NCI-H510A treated with DMSO at 0.1 percent for 48 hours (cell line): ENCODE measurements around the gene TMEM130.

Experiments
- DNase-seq: peaks from one replicate; lab custom pipeline; 2025; lab: John Stamatoyannopoulos, UW

The TMEM130 gene

DNA sequence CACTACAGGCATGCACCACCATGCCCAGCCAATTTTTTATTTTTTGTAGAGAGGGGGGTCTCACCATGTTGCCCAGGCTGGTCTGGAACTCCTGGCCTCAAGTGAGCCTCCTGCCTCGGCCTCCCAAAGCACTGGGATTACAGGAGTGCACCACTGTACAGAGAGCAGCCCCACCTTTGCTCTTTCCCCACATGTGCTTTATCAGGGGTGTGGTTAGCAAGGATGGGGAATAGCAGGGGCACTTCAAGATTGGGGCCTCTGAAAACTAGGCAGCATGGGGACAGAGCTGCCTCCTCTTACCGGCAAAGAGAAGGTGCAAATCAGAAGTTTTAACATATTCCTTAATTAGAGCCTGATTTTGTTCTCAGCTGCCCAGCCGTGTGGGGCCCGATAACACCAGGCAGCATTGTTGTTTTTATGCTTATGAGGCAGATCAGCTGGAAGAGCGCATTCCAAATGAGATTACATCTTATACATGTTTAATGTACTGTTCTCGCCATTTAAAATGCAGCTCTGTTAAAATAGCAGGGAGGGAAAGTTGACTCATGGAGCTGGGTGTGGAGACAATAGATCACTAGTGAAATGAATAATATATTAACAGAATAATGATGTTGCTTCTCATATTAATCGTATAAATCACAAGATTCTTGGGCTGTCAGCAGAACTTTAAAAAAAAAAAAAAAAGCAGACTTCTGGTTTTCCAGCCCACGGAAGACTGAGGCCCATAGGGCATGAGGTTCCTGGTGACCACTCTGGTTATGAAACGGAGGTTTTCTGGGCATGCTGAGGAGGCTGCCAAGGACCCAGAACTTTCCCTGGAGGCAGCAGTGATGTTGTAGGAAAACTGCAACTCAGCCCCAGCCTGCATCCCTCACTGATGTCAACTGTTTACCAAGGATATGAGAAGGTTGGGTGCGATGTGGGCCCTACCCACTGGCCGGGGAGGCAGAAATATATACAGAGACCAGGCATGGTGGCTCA, 62.5 kb downstream of the TMEM130 start:
- DNase-seq, result no peak

DNA sequence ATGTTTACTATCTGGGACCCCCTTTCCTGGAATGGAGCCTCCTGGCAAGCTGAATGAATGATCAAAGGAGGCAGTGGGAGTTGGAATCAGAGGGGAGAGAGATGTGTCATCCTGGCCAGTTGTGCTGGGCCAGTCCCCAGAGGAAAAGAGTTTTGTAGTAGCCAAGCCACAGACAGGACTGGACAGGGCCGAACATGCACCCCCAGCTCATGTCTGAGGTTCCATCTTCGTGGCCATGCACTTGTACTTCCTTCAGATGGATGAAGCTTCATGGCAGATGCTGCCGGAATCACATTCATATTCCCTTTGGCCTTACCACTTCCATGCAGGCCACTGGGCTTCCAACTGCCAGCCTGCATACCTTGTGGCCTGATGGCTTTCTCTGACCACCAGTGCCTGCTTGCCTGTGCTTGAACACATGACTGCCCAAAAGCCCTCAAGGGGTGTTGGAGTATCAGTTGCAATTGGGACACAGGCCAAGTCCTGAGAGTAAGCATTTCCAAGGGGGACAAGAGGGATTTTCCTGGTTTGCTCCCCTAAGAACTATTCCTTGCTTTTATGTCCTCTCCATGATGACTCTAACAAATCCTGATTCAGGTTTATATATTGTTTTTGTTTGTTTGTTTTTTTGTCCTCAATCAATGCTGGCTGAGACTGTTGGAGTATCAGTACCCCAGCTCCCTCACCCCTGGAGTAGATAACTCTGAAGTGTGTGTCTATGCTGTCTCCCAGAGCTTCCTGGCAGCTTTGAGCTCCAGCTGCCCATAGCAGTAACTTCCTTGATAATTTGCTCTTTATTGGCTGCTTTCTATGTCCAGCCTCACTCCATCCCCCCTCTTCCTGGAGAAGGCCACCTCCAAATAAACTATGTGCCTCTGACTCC, 63.6 kb downstream of the TMEM130 start:
- DNase-seq, result no peak

DNA sequence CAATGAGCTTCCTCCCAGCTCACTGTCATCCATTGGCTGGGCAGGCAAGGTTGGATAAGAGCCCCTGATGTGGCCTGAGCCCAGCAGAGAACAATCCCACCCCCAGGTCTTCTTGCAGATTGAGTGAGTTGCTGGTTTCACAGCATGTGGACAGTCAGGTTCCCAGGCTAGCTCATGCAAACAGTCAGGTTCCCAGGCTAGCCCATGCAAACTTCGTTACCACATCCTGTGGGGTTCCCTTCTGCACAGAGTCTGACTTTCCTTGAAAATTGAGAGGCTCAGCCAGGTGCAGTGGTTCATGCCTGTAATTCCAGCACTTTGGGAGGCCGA, 67.1 kb downstream of the TMEM130 start:
- DNase-seq, result no peak

DNA sequence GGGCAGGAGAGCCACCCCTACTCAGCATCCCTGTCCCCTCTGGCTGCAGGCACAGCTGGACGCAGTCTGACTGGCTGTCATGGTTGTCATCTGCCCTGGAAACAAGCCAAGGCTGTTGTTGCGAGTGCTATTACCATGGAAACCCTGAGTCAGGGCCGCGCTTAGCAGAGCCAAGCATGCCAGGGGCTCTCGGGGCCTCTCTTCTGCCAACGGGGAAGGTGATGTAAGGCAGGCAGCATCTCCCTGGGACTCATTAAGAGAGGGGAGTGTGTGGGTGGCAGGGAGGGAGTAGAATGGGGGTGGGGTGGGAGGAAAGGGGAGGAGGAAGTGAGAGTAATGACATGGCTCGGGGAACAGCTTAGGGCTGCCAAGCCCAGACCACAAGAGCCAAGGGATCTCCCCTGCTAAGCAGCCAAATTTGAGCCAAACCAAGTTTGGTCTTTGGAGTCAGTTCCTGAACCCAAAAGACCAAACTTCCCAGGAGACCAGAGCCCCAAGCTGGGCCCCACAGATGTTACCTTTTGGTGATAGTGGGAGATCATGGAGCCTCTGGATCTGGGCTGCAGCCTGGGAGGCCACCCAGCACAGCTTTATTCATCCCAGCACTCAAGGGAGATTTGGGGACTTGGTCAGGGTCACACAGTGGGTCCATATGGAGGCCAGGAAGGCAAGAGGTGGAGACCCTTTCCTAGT, 67.6 kb downstream of the TMEM130 start:
- peak; percentile 21 for DNase-seq

DNA sequence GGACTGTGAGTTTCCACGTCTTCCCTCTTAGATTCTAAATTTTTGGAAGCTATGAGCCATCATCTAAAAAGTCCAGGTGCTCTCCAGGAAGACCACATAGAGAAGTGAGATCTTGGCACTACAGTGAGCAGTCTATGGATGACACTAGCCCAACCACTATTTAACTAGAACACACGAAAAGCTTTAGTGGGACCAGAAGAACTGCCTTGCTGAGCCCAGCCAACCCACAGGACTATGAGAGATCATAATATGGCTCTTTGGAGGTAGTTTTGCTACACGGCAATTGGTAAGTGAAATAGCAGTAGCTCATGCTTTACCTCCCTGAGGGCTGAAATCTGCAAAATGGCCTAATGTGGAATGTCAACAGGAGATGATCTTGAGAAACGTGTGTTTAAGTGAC, 68.8 kb downstream of the TMEM130 start:
- no peak for DNase-seq

DNA sequence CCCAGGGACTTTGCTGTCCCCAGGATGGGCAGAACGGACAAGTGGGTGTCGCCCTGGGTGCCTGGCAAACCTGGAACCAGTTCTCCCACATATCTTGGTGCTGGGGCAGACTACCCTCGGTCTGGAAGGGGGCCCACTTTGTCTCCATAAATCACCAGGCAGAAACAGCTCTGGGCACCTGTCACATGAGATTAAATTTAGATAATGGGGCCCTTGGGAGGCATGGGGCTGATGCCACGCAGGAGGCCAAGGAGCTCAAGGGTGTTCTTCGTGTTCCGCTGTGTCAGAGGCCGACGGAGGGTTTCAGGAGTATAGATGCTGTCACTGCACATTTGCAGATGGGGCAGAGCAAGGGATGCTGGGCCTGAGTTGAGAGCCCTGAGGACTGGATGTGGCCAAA, 72.7 kb downstream of the TMEM130 start:
- no peak for DNase-seq
